HEK293 (cell line): Measurements from ENCODE around the gene ZNRF2.

Experiments
- KLF10 ChIP-seq: fragments of 450-650 bp; IDR thresholded peaks from 2 replicates; pipeline ENCODE4 v1.5.1; 2018; ENCODE audit warnings: missing biosample characterization, mild to moderate bottlenecking, missing genetic modification characterization
- ZFP69B ChIP-seq: fragments of 450-650 bp; formaldehyde crosslinking; IDR thresholded peaks from 2 replicates; pipeline ENCODE4 v1.5.1; 2016; ENCODE audit warnings: missing biosample characterization, missing genetic modification characterization
- ZNF610 ChIP-seq: fragments of 450-650 bp; formaldehyde crosslinking; IDR thresholded peaks from 2 replicates; pipeline ENCODE4 v1.5.1; 2016; ENCODE audit warnings: missing biosample characterization, missing genetic modification characterization, borderline replicate concordance
- TF ChIP-seq, protein P1 (sequence below): fragments of 450-650 bp; formaldehyde crosslinking; IDR thresholded peaks from 2 replicates; pipeline ENCODE4 v1.5.1; 2016; ENCODE audit warnings: missing biosample characterization, missing genetic modification characterization

DNA sequence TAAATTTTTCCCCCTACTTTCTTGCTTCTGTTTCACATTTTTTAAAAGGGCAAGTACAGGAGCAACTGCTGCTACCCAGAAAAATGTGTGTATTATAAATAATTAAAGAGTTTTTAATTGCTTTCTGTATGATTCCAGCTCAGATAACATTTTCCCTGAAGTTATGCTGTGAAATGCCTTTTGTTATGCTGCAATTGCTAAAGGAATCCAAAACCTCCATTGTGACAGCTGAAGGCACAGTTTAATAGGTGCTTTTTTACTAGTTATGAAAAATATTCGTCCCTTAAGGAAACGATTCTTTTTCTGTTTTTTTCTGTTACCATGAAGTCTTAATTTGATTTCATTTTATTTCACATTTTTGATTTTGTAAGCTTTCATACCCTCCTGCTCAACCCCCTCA, 83.2 kb downstream of the ZNRF2 start:
- TF ChIP-seq KLF10 (tag by site-specific recombination) (no peak), ZFP69B (no peak), ZNF610 (tag by site-specific recombination) (no peak)
- TF ChIP-seq, protein P1, sequence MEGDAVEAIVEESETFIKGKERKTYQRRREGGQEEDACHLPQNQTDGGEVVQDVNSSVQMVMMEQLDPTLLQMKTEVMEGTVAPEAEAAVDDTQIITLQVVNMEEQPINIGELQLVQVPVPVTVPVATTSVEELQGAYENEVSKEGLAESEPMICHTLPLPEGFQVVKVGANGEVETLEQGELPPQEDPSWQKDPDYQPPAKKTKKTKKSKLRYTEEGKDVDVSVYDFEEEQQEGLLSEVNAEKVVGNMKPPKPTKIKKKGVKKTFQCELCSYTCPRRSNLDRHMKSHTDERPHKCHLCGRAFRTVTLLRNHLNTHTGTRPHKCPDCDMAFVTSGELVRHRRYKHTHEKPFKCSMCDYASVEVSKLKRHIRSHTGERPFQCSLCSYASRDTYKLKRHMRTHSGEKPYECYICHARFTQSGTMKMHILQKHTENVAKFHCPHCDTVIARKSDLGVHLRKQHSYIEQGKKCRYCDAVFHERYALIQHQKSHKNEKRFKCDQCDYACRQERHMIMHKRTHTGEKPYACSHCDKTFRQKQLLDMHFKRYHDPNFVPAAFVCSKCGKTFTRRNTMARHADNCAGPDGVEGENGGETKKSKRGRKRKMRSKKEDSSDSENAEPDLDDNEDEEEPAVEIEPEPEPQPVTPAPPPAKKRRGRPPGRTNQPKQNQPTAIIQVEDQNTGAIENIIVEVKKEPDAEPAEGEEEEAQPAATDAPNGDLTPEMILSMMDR = no peak
